ENCODE data around the gene ATP6V1B1.

ATP6V1B1 gene

GRCh38 chr2:70932631-70933230 is 3.0 kb upstream of the ATP6V1B1 start:
- no peak overlapping the region for H3K4me3 ChIP-seq (ENCODE audit: control insufficient read depth, low read depth, low read length)
- DNase-seq (ENCODE audit: low read depth) = no peak
- TF ChIP-seq, protein P1, sequence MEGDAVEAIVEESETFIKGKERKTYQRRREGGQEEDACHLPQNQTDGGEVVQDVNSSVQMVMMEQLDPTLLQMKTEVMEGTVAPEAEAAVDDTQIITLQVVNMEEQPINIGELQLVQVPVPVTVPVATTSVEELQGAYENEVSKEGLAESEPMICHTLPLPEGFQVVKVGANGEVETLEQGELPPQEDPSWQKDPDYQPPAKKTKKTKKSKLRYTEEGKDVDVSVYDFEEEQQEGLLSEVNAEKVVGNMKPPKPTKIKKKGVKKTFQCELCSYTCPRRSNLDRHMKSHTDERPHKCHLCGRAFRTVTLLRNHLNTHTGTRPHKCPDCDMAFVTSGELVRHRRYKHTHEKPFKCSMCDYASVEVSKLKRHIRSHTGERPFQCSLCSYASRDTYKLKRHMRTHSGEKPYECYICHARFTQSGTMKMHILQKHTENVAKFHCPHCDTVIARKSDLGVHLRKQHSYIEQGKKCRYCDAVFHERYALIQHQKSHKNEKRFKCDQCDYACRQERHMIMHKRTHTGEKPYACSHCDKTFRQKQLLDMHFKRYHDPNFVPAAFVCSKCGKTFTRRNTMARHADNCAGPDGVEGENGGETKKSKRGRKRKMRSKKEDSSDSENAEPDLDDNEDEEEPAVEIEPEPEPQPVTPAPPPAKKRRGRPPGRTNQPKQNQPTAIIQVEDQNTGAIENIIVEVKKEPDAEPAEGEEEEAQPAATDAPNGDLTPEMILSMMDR (IDR thresholded peaks at IDR 0.05; ENCODE audit: control insufficient read depth, insufficient read depth, low read depth, low read length, missing control alignments) = no peak

DNA sequence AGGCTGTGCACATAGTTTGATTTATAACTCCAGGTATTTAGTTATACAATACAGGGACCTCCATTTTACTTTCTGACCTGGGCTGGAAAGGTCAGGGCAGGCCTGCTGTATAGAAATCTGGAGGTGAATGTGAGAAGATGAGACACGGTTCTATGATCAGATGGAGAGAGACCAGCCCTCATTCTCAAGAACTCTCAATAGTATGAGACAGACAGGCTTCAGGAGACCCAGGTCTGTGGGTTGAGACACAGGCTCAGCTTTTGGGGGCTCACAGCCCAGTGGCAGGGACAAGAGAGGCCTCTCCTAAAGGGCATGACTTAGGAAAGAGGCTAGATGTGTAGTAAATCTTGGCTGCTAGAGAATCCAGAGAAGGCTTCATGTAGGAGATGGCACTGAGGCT is 719 bp upstream of the ATP6V1B1 start:
- DNase-seq (ENCODE audit: low read depth) = no peak
- TF ChIP-seq, protein P1 (IDR thresholded peaks at IDR 0.05; ENCODE audit: control insufficient read depth, insufficient read depth, low read depth, low read length, missing control alignments) = no peak
- no peak overlapping the region for H3K4me3 ChIP-seq (ENCODE audit: control insufficient read depth, low read depth, low read length)

GRCh38 chr2:70936165-70936978 is 672 bp downstream of the ATP6V1B1 start:
- no peak for DNase-seq (ENCODE audit: low read depth)
- no peak overlapping the region for H3K4me3 ChIP-seq (ENCODE audit: control insufficient read depth, low read depth, low read length)
- TF ChIP-seq, protein P1 (IDR thresholded peaks at IDR 0.05; ENCODE audit: control insufficient read depth, insufficient read depth, low read depth, low read length, missing control alignments) = no peak

DNA sequence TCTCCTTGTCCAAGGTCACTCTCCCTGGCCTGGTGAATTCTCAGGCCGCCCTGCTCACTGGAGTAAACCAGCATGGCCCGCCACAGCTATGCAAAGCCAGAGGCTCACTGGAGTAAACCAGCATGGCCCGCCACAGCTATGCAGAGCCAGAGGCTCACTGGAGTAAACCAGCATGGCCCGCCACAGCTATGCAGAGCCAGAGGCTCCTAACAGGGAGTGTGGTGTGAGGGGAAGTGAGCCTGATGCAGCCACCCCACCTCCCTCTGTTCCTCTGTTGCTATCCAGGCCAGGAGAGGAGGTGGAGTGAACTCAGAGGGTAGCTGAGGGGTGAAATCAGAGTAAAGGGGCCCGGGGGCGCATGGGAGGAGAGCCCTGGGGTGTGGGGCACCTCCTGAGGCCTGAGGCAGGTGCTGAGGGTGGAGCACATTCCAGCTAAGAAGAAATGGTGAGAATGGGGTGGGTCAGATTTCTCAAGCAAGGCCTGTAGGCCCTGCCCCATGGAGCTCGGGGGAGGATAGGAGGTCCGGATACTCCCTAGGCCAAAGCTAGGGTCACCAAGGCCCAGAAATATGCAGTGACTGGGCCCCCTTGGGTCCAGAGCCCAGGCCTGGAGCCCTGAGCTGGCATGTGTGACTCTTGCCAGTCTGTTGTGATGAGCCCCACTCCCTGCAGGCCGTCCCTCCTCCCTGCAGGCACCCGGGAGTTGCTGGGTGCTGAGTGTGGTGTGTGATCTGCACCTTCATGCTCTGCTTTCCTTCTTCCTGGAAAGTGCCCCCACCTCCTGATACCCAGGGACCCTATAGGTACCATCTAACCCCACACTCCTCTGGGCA is 1.5 kb downstream of the ATP6V1B1 start:
- TF ChIP-seq, protein P1 (IDR thresholded peaks at IDR 0.05; ENCODE audit: control insufficient read depth, insufficient read depth, low read depth, low read length, missing control alignments) = no peak
- DNase-seq (ENCODE audit: low read depth) = no peak
- H3K4me3 ChIP-seq (ENCODE audit: control insufficient read depth, low read depth, low read length) = no peak overlapping the region

GRCh38 chr2:70937866-70938585 is 2.3 kb downstream of the ATP6V1B1 start:
- H3K4me3 ChIP-seq (ENCODE audit: control insufficient read depth, low read depth, low read length) = no peak overlapping the region
- DNase-seq (ENCODE audit: low read depth) = no peak
- TF ChIP-seq, protein P1 (IDR thresholded peaks at IDR 0.05; ENCODE audit: control insufficient read depth, insufficient read depth, low read depth, low read length, missing control alignments) = no peak

DNA sequence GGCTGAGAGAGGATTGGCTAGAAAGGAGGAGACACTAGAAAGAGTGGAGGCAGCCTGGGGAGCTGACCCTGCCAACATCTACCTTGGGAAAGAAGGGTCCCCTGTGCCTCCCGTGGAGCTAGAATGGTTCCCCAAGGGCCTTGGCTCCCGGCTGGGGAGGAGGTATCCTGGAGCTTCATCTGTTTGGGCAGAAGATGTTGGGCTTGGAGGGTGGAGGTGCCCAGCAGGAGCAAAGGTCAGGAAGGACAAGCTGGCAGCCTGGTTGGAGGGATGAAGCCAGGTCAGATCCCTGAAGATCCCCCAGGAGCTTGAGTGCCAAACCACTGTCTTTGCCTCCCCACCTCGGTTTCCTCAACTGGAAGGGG is 2.9 kb downstream of the ATP6V1B1 start:
- TF ChIP-seq, protein P1 (IDR thresholded peaks at IDR 0.05; ENCODE audit: control insufficient read depth, insufficient read depth, low read depth, low read length, missing control alignments) = no peak
- DNase-seq (ENCODE audit: low read depth) = no peak
- H3K4me3 ChIP-seq (ENCODE audit: control insufficient read depth, low read depth, low read length) = no peak overlapping the region

Measured in AG09309 (cell line).